Measurements from ENCODE around the gene PLEKHM2. TPM values are rescaled to one million over a fixed set of nuclear protein-coding genes. Genes with fewer than 3 reads are reported as not detected.

The PLEKHM2 gene
- total and polyA plus RNA-seq, 5 experiments from 2014 or later: 5.4 to 66.7 (median 13.8) TPM

DNA sequence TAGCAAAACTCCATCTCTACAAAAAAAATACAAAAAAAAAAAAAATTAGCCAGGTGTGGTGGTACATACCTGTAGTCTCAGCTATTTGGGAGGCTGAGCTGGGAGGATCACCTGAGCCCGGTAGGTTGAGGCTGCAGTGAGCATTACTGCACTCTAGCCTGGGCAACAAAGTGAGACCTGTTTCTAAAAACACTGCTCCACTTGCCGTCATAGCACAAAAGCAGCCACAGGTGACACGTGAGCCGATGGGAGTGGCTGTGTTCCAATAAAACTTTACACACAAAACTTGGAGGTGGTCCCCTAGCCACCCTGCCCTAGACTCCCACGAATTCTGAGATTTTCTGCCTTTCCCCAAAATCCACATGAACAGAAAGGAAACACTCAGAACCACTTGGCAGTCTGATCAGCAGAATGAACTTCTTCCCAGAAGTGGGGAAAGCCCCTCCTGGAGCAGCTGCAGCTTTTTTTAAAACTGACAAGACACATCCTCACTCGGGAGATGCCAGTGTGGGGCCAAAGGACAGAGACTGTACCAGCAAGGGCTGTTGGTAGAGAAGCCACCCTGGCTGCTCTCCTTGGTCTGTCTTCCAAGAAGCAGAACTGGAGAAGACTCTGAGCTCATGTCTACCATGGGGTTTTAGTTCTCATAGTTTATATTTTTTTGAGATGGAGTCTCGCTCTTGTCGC, 23.3 kb downstream of the PLEKHM2 start:
- no peaks in the 10 kb centered on the region for H3K9me3 Mint-ChIP-seq
- ATAC-seq (no peak), DNase-seq (no peak)
- H3K27ac Mint-ChIP-seq: no peak overlapping the region
- peaks cover 0 to 12% (median 0%) of the 10 kb centered on the region in 3 donors for H3K36me3 Mint-ChIP-seq
- POLR2A ChIA-PET: no interaction called here
- H3K4me3 Mint-ChIP-seq: no peak overlapping the region
- peaks cover 18 to 46% (median 28%) of the 10 kb centered on the region in 4 donors for H3K4me1 Mint-ChIP-seq
- no peaks in the 10 kb centered on the region for H3K27me3 Mint-ChIP-seq

- no peaks in the 10 kb centered on the region for H3K9me3 Mint-ChIP-seq
- POLR2A ChIA-PET: interaction anchor here (0.6 to 1.1 kb wide), 2 partner anchors 11 to 134 kb away, joined by 3 to 5 read pairs; no protein-coding TSS in a partner anchor
- no peak overlapping the region for H3K4me3 Mint-ChIP-seq
- peaks cover 0 to 12% (median 0%) of the 10 kb centered on the region in 3 donors for H3K36me3 Mint-ChIP-seq
- H3K27me3 Mint-ChIP-seq: no peaks in the 10 kb centered on the region
- peaks cover 13 to 37% (median 25%) of the 10 kb centered on the region in 4 donors for H3K4me1 Mint-ChIP-seq
- ATAC-seq: no peak
- H3K27ac Mint-ChIP-seq: peak overlapping the region in 1 of 10 donors; percentile 5
- no peak for DNase-seq
Measured at GRCh38 chr1:15708486-15709137, 24.5 kb downstream of the PLEKHM2 start.

DNA sequence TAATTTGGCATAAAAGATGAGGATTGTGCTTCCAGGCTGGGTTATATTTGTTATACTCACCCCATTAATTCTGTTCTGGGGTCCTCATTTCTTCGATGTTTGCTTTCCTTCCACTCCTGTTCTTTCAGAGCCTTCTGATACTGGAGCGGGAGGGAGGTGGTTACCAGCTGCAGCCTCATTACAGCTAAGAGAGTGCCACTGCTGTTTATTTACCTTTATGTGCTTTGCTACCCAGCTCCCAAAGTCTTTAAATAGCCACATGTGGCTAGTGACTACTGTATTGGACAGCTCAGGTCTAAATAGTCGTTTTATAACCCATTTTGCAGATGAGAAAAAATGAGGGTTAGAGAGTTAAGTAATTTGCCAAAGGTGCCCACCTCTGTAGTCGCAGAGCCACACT, 25.1 kb downstream of the PLEKHM2 start:
- ATAC-seq: no peak
- no peak overlapping the region for H3K4me3 Mint-ChIP-seq
- H3K9me3 Mint-ChIP-seq: no peaks in the 10 kb centered on the region
- POLR2A ChIA-PET: interaction anchor here (0.6 to 1.1 kb wide), 2 partner anchors 12 to 135 kb away, joined by 3 to 5 read pairs; no protein-coding TSS in a partner anchor
- H3K27me3 Mint-ChIP-seq: no peaks in the 10 kb centered on the region
- H3K36me3 Mint-ChIP-seq: peaks cover 0 to 12% (median 0%) of the 10 kb centered on the region in 3 donors
- peaks cover 12 to 34% (median 23%) of the 10 kb centered on the region in 4 donors for H3K4me1 Mint-ChIP-seq
- no peak overlapping the region for H3K27ac Mint-ChIP-seq
- no peak for DNase-seq

GRCh38 chr1:15712168-15712567, 28.0 kb downstream of the PLEKHM2 start:
- peaks cover 0 to 22% (median 0%) of the 10 kb centered on the region in 3 donors for H3K36me3 Mint-ChIP-seq
- H3K4me3 Mint-ChIP-seq: no peak overlapping the region
- POLR2A ChIA-PET: interaction anchor here (0.6 kb wide), 2 partner anchors 15 to 46 kb away, joined by 3 to 5 read pairs; no protein-coding TSS in a partner anchor
- ATAC-seq: no peak
- H3K9me3 Mint-ChIP-seq: no peaks in the 10 kb centered on the region
- H3K27me3 Mint-ChIP-seq: no peaks in the 10 kb centered on the region
- peak overlapping the region in 1 of 10 donors; percentile 32 for H3K27ac Mint-ChIP-seq
- peaks cover 0 to 17% (median 10%) of the 10 kb centered on the region in 4 donors for H3K4me1 Mint-ChIP-seq
- no peak for DNase-seq

DNA sequence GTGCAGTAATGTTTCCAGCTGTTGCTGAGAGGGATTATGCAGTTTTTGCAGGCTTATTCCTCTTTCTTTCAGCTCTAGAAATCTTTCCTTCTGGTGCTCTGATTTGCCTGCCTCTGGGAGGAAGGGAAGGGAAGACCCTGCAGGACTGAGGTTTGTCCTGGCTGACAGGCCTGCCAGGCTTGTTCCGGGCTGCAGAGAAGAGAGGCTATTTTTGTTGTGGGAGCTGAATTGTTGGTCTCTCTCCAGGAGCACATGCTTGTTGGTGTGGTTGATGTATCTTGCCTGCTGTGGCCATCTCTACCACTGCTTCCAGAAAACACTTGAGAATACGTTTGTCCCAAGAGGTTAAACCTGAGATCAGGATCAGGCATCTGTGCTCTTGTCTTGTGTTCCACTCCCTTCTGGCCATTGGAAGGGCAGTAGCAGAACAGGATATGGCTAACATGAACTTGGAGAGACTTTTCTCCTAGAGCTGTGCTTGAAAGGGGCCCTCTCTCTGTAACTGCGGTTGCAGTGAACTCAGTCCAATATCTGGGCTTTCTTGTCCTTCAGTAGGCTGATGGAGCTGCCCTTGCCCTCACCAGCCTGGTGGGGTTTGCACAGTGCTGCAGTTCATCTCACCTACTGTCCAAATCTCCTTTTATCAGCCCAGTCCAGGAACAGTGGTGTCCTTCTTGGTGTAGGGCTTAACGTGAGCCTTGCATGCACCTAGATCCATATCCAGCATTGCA, 30.5 kb downstream of the PLEKHM2 start:
- DNase-seq: no peak
- Mint-ChIP-seq H3K4me1 (peaks cover under 1 to 11% (median 7%) of the 10 kb centered on the region in 4 donors), H3K4me3 (no peak overlapping the region), H3K27ac (peak overlapping the region in 4 of 10 donors; percentile 15 to 69 (median 22)), H3K36me3 (peaks cover 0 to 44% (median 0%) of the 10 kb centered on the region in 3 donors), H3K27me3 (no peaks in the 10 kb centered on the region), H3K9me3 (no peaks in the 10 kb centered on the region)
- ATAC-seq: no peak
- POLR2A ChIA-PET: interaction anchor here (0.6 to 0.7 kb wide), 2 partner anchors 30 to 144 kb away, joined by 4 to 6 read pairs; no protein-coding TSS in a partner anchor

DNA sequence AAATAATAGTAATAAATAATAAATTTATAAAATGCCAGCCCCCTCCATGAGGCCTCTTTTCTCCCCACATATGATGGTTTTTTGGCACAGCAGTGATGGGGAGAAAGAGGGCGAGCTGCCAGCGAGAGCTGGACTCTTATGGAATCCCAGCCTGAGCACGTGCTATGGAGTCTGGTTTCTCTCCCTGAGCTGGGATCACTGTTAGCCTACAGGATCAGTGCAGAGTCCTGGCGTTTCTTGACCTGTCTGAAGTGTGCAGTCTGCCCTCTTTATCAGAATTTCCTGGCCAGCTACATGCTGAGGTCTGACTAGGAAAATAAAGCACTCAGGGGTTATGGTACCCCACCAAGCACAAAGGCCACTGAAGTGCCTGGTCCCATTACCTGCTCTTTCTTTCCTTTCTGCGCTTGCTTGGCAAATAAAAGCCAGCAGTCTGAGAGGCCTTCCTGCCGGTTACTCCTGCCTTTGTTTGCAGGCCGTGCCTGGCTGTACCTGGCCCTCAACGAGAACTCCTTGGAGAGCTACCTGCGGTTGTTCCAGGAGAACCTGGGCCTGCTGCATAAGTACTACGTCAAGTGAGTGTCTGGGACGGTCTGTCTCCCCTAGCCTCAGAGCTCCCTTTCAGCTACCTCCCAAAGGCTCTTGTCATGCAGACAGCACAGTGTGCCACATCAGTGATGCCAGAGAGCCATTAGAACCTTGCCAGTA, 33.5 kb downstream of the PLEKHM2 start:
- POLR2A ChIA-PET: no interaction called here
- no peaks in the 10 kb centered on the region for H3K9me3 Mint-ChIP-seq
- DNase-seq: no peak
- H3K4me3 Mint-ChIP-seq: no peak overlapping the region
- H3K27me3 Mint-ChIP-seq: no peaks in the 10 kb centered on the region
- H3K36me3 Mint-ChIP-seq: peaks cover 0 to 63% (median 0%) of the 10 kb centered on the region in 3 donors
- no peak overlapping the region for H3K27ac Mint-ChIP-seq
- peaks cover 0 to 2% (median under 1%) of the 10 kb centered on the region in 4 donors for H3K4me1 Mint-ChIP-seq
- ATAC-seq: no peak

GRCh38 chr1:15718199-15718601, 34.1 kb downstream of the PLEKHM2 start:
- Mint-ChIP-seq H3K36me3 (peaks cover 0 to 68% (median 0%) of the 10 kb centered on the region in 3 donors), H3K27me3 (no peaks in the 10 kb centered on the region), H3K27ac (no peak overlapping the region), H3K4me3 (no peak overlapping the region), H3K4me1 (peaks cover 0 to 2% (median under 1%) of the 10 kb centered on the region in 4 donors), H3K9me3 (no peaks in the 10 kb centered on the region)
- ATAC-seq (no peak), DNase-seq (no peak)
- POLR2A ChIA-PET: no interaction called here

GRCh38 chr1:15719381-15720120, 35.4 kb downstream of the PLEKHM2 start:
- peaks cover 0 to 3% (median 0%) of the 10 kb centered on the region in 4 donors for H3K4me1 Mint-ChIP-seq
- peaks cover 0 to 70% (median 0%) of the 10 kb centered on the region in 3 donors for H3K36me3 Mint-ChIP-seq
- H3K4me3 Mint-ChIP-seq: peak overlapping the region in 1 of 10 donors; percentile 12
- no peak for DNase-seq
- H3K27ac Mint-ChIP-seq: peak overlapping the region in 3 of 10 donors; percentile 19 to 48 (median 19)
- no peaks in the 10 kb centered on the region for H3K9me3 Mint-ChIP-seq
- POLR2A ChIA-PET: no interaction called here
- no peak for ATAC-seq
- no peaks in the 10 kb centered on the region for H3K27me3 Mint-ChIP-seq

DNA sequence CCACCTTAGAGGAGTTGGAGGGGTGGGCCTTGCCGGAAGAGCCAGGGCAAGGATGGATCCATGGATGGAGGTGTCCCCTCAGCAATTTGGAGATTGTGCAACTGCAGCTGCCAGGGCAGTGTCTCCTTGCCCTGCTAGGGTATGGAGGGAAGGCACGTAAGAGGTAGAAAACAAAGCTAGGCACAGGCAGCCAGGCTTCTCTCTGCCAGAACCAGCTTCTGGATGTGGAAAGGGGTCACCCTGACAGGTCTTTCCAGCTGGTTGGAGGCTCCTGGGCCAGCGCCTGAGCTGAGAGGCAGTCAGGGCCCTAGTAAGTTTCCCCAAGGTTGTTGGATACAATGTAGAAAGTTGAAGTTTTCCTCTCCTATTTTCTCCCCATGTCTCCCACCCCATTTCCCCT, 36.7 kb downstream of the PLEKHM2 start:
- no peak for ATAC-seq

GRCh38 chr1:15722411-15722810, 38.3 kb downstream of the PLEKHM2 start:
- peaks cover 0 to 65% (median 0%) of the 10 kb centered on the region in 3 donors for H3K36me3 Mint-ChIP-seq
- POLR2A ChIA-PET: no interaction called here
- H3K9me3 Mint-ChIP-seq: no peaks in the 10 kb centered on the region
- H3K27me3 Mint-ChIP-seq: no peaks in the 10 kb centered on the region
- DNase-seq: no peak
- H3K27ac Mint-ChIP-seq: peak overlapping the region in 2 of 10 donors; percentile 21 to 59
- no peak for ATAC-seq
- no peak overlapping the region for H3K4me3 Mint-ChIP-seq
- H3K4me1 Mint-ChIP-seq: peaks cover 0 to 4% (median 0%) of the 10 kb centered on the region in 4 donors

More for the DNA sequence above, 36.7 kb downstream of the PLEKHM2 start:
- Mint-ChIP-seq H3K27me3 (no peaks in the 10 kb centered on the region), H3K36me3 (peaks cover 0 to 68% (median 0%) of the 10 kb centered on the region in 3 donors), H3K9me3 (no peaks in the 10 kb centered on the region), H3K4me1 (peaks cover 0 to 4% (median 0%) of the 10 kb centered on the region in 4 donors), H3K27ac (no peak overlapping the region), H3K4me3 (no peak overlapping the region)
- DNase-seq: no peak
- POLR2A ChIA-PET: no interaction called here

GRCh38 chr1:15722836-15723532, 38.9 kb downstream of the PLEKHM2 start:
- no peak overlapping the region for H3K4me3 Mint-ChIP-seq
- POLR2A ChIA-PET: interaction anchor here (0.7 kb wide), 1 partner anchor 13 kb away, joined by 3 read pairs; the partner anchor contains the start of gene SLC25A34
- H3K36me3 Mint-ChIP-seq: peaks cover 0 to 65% (median 0%) of the 10 kb centered on the region in 3 donors

More at GRCh38 chr1:15722836-15723532, 38.9 kb downstream of the PLEKHM2 start:
- Mint-ChIP-seq H3K27me3 (no peaks in the 10 kb centered on the region), H3K4me1 (peaks cover 0 to 4% (median 0%) of the 10 kb centered on the region in 4 donors), H3K9me3 (no peaks in the 10 kb centered on the region), H3K27ac (peak overlapping the region in 2 of 10 donors; percentile 15 to 59)
- ATAC-seq: no peak
- no peak for DNase-seq

All from naive thymus-derived CD8-positive, alpha-beta T cell (primary cell).